ENCODE data around the gene THEMIS. TPM values are rescaled to one million over a fixed set of nuclear protein-coding genes. Genes with fewer than 3 reads are reported as not detected.

The THEMIS gene
- total RNA-seq, 1 experiment from 2014 or later = not detected

DNA sequence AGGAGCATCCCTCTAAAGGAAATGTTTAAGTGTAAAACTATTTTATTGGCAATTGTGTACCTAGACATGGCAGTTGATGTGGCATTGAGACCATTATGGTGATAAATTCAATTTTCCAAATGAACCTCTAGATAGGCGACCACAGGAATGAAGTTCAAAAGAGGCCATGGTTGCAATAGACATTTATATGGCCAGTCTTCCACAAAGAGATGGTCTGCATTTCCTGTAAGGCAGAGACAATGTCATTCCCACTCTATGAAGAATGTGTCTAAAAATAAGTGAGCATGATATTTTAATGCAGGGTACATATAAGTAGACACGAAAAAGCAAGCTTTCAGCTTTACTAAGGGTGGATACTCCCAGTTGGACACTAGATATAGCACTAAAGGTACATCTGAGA, 40.9 kb downstream of the THEMIS start:
- BruUV-seq (replicated peaks) = no TSS peak
- Mint-ChIP-seq H3K27me3 (ENCODE audit: insufficient read depth, unreplicated experiment) (no peaks in the 10 kb centered on the region), H3K4me1 (ENCODE audit: low read depth, unreplicated experiment) (no peaks in the 10 kb centered on the region), H3K27ac (ENCODE audit: unreplicated experiment) (no peak overlapping the region), H3K9me3 (ENCODE audit: unreplicated experiment) (no peaks in the 10 kb centered on the region), H3K4me3 (ENCODE audit: unreplicated experiment) (no peak overlapping the region), H3K36me3 (ENCODE audit: insufficient read depth, unreplicated experiment) (peaks cover 6% of the 10 kb centered on the region)
- ChIA-PET POLR2A (no interaction called here), CTCF (no interaction called here)
- Histone ChIP-seq H3K4me3 (ENCODE audit: low read depth, low read length) (no peak overlapping the region), H3K9me3 (no peaks in the 10 kb centered on the region), H3K36me3 (ENCODE audit: control insufficient read depth, insufficient read depth, low read length) (no peaks in the 10 kb centered on the region), H3K27me3 (replicated peaks; ENCODE audit: control insufficient read depth, insufficient read depth, low read length) (no peaks in the 10 kb centered on the region), H3K4me1 (peaks cover 9% of the 10 kb centered on the region)
- no peak for DNase-seq
- intact Hi-C loops (cut with micrococcal nuclease; ENCODE audit: unreplicated experiment) = loop anchor here (10.0 kb wide), 1 partner anchor 115 kb away; no protein-coding TSS in a partner anchor
- TF ChIP-seq, protein P1, sequence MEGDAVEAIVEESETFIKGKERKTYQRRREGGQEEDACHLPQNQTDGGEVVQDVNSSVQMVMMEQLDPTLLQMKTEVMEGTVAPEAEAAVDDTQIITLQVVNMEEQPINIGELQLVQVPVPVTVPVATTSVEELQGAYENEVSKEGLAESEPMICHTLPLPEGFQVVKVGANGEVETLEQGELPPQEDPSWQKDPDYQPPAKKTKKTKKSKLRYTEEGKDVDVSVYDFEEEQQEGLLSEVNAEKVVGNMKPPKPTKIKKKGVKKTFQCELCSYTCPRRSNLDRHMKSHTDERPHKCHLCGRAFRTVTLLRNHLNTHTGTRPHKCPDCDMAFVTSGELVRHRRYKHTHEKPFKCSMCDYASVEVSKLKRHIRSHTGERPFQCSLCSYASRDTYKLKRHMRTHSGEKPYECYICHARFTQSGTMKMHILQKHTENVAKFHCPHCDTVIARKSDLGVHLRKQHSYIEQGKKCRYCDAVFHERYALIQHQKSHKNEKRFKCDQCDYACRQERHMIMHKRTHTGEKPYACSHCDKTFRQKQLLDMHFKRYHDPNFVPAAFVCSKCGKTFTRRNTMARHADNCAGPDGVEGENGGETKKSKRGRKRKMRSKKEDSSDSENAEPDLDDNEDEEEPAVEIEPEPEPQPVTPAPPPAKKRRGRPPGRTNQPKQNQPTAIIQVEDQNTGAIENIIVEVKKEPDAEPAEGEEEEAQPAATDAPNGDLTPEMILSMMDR (IDR thresholded peaks at IDR 0.05; ENCODE audit: insufficient read depth in 1 of 2, low read depth in 1 of 2, low read length in 1 of 2, severe bottlenecking in 1 of 2, unreplicated experiment in 1 of 2) = no peak

GRCh38 chr6:127858727-127859391, 42.0 kb downstream of the THEMIS start:
- Histone ChIP-seq H3K9me3 (no peaks in the 10 kb centered on the region), H3K27me3 (replicated peaks; ENCODE audit: control insufficient read depth, insufficient read depth, low read length) (no peaks in the 10 kb centered on the region), H3K4me3 (ENCODE audit: low read depth, low read length) (no peak overlapping the region), H3K4me1 (no peaks in the 10 kb centered on the region), H3K36me3 (ENCODE audit: control insufficient read depth, insufficient read depth, low read length) (no peaks in the 10 kb centered on the region)
- no peak for DNase-seq
- Mint-ChIP-seq H3K4me3 (ENCODE audit: unreplicated experiment) (no peak overlapping the region), H3K36me3 (ENCODE audit: insufficient read depth, unreplicated experiment) (peaks cover 6% of the 10 kb centered on the region), H3K4me1 (ENCODE audit: low read depth, unreplicated experiment) (no peaks in the 10 kb centered on the region), H3K27ac (ENCODE audit: unreplicated experiment) (no peak overlapping the region), H3K9me3 (ENCODE audit: unreplicated experiment) (no peaks in the 10 kb centered on the region), H3K27me3 (ENCODE audit: insufficient read depth, unreplicated experiment) (no peaks in the 10 kb centered on the region)
- ChIA-PET POLR2A (no interaction called here), CTCF (no interaction called here)
- BruUV-seq (replicated peaks) = no TSS peak
- intact Hi-C loops (cut with micrococcal nuclease; ENCODE audit: unreplicated experiment) = loop anchor here (10.0 kb wide), 1 partner anchor 116 kb away; no protein-coding TSS in a partner anchor
- TF ChIP-seq, protein P1 (IDR thresholded peaks at IDR 0.05; ENCODE audit: insufficient read depth in 1 of 2, low read depth in 1 of 2, low read length in 1 of 2, severe bottlenecking in 1 of 2, unreplicated experiment in 1 of 2) = no peak

- no peak overlapping the region for H3K4me3 Mint-ChIP-seq (ENCODE audit: unreplicated experiment)
- H3K27me3 Mint-ChIP-seq (ENCODE audit: insufficient read depth, unreplicated experiment) = no peaks in the 10 kb centered on the region
- Histone ChIP-seq H3K27me3 (replicated peaks; ENCODE audit: control insufficient read depth, insufficient read depth, low read length) (no peaks in the 10 kb centered on the region), H3K4me1 (no peaks in the 10 kb centered on the region), H3K4me3 (ENCODE audit: low read depth, low read length) (no peak overlapping the region), H3K36me3 (ENCODE audit: control insufficient read depth, insufficient read depth, low read length) (no peaks in the 10 kb centered on the region), H3K9me3 (no peaks in the 10 kb centered on the region)
- TF ChIP-seq, protein P1 (IDR thresholded peaks at IDR 0.05; ENCODE audit: insufficient read depth in 1 of 2, low read depth in 1 of 2, low read length in 1 of 2, severe bottlenecking in 1 of 2, unreplicated experiment in 1 of 2) = no peak
- no peak overlapping the region for H3K27ac Mint-ChIP-seq (ENCODE audit: unreplicated experiment)
- peaks cover 6% of the 10 kb centered on the region for H3K36me3 Mint-ChIP-seq (ENCODE audit: insufficient read depth, unreplicated experiment)
- ChIA-PET POLR2A (no interaction called here), CTCF (no interaction called here)
- no TSS peak for BruUV-seq (replicated peaks)
- no peaks in the 10 kb centered on the region for H3K9me3 Mint-ChIP-seq (ENCODE audit: unreplicated experiment)
- no peaks in the 10 kb centered on the region for H3K4me1 Mint-ChIP-seq (ENCODE audit: low read depth, unreplicated experiment)
- intact Hi-C loops (cut with micrococcal nuclease; ENCODE audit: unreplicated experiment) = loop anchor here (10.0 kb wide), 1 partner anchor 118 kb away; no protein-coding TSS in a partner anchor
- no peak for DNase-seq
Measured at GRCh38 chr6:127857051-127857637, 43.7 kb downstream of the THEMIS start.

All from Caco-2 (cell line).